ENCODE results near the gene TMEM218. TPM values are rescaled to one million over a fixed set of nuclear protein-coding genes. Genes with fewer than 3 reads are reported as not detected.

Gene TMEM218
- total RNA-seq, 4 donors from 2014 or later = 24.2 to 31.5 (median 26.1) TPM

DNA sequence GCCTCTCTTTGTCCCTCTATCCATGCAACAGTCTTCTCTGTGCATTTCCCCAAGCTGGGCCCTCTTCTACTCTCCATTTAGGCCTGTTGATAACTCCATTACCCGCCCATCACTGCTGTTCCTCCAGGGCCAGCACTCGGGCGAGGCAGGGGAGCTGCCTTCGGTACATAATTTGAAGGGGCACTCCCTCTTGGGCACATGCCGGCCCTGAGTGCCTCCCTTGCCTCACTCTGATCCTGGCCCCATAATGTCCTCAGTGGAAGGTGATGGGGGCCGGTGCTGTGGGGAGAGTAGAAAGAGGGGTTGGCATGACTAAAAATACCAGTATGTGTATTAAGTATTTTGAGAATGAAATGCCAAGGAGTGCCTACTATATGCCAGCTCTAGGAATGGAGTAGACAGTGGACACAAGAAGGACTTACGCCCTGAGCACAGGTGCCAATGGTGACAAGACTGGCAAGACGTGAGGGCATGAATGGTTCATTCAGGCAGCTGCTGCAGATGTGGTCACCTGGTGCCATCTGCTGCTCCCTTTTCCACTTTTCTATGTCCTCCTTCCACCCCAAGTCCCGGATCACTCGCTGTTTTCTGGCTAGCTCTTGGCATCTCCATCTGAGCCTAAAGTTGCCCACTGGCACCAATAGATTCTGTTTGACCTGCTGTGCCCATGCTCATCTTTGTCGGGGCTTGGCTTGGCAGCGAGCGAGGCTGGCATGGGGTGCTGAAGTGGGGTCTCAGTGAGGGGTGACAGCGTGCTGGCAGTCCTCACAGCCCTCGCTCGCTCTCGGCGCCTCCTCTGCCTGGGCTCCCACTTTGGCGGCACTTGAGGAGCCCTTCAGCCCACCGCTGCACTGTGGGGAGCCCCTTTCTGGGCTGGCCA, 22.6 kb downstream of the TMEM218 start:
- no peak for DNase-seq
- Histone ChIP-seq H3K27me3 (no peaks in the 10 kb centered on the region), H3K36me3 (no peaks in the 10 kb centered on the region), H3K4me1 (peaks cover 0 to 7% of the 10 kb centered on the region in 2 donors), H3K9me3 (no peaks in the 10 kb centered on the region), H3K27ac (no peak overlapping the region), H3K4me3 (replicated peaks in 1 of 3) (no peak overlapping the region)
- TF ChIP-seq CTCF (IDR thresholded peaks at IDR 0.05) (no peak), POLR2A (IDR thresholded peaks at IDR 0.05) (no peak)
- 83 to 87% methylated on average over 12 to 20 of the region's 20 CpGs for WGBS, 2 donors
- intact Hi-C loops (cut with DNase I) = no loop called here

DNA sequence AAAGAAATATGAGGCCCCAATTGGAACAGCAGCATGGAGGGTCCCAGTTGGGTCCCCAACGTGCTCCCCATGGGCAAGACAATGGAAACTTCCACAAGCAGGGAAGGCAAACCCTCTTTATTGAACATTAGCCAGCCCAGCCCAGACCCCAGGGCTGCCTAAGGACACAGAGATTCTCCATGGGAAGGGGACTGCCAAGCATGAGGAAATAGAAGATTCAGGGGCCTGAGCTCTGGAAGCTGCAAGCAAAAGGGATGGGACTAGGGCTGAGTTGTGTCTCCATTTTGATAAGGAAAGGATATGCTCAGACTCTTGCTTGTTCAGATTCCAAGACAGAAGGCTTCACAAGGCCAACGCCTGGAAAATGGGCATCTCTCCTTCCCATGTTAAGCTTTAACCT, 23.3 kb downstream of the TMEM218 start:
- Histone ChIP-seq H3K27ac (no peak overlapping the region), H3K27me3 (no peaks in the 10 kb centered on the region), H3K4me3 (replicated peaks in 1 of 3) (no peak overlapping the region), H3K9me3 (no peaks in the 10 kb centered on the region), H3K36me3 (no peaks in the 10 kb centered on the region), H3K4me1 (peaks cover 0 to 7% of the 10 kb centered on the region in 2 donors)
- no peak for TF ChIP-seq POLR2A (IDR thresholded peaks at IDR 0.05)
- no peak for TF ChIP-seq CTCF (IDR thresholded peaks at IDR 0.05)
- intact Hi-C loops (cut with DNase I) = no loop called here
- DNase-seq = no peak
- 83 to 91% methylated on average over 2 of the region's 2 CpGs for WGBS, 2 donors

DNA sequence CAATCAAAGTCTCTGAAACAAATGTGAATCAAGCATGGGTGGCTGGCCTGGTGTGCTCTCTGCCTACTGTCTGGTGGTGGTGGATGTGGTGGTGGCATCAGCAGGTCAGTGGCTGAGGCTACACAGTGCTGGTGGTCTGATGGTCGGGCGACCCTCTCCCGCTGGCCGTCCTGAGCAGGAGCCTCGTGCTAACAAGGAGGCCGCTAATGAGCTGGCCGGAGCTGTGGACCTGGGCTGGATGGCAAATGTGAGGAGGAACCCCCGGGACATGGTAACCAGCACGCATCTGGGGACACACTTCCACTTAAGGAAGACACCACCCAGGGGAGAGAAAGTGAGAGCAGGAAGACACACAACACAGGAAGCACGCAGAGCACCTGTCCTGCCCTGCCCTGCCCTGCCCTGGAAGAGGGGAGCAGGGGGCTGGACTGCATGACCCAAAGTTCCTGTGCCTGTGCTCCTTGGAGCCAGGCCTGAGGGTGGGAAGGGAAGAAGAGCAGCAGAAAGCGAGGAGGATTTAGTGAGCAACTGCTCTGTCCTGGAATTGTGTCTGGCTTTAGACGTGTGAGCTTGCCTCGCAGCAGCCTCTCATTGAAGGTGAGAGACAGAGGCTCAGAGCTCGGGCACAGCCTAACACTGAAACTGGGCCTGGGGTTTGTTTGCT, 24.7 kb downstream of the TMEM218 start:
- H3K27ac ChIP-seq = no peak overlapping the region

DNA sequence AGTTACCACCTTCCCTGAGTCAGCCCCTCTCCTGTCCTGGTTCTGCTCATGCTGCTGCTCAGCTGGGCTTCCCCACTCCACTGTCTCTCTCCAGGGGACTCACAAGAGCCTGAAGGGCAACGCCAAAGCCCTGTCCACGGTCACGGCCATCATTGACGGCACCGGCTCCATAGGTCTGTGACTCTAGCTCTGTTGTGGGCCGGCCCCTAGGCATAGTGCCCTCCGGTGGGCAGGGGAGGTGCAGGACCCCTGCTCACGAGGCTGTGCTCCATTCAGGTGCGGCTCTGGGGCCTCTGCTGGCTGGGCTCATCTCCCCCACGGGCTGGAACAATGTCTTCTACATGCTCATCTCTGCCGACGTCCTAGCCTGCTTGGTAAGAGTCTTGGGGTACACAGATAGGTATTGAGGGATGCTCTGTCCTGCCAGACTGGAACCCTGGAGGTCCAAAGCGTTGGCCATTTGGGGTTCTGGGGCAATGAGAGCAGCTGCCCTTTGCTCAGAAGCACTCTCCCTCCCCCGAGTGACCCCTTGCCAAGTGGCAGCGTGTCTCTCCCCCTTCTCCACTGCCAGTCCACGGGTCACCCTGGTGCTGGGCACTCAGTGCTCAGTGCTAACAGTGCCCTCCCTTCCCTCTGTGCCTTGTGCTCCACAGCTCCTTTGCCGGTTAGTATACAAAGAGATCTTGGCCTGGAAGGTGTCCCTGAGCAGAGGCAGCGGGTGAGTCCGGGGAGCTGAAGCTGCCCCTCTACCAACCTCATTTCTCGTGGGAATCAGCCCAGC, 25.9 kb downstream of the TMEM218 start:
- WGBS, 2 donors = 69 to 71% methylated on average over 16 to 17 of the region's 20 CpGs
- no peak for DNase-seq
- Histone ChIP-seq H3K27ac (no peak overlapping the region), H3K4me3 (replicated peaks in 1 of 3) (no peak overlapping the region), H3K27me3 (no peaks in the 10 kb centered on the region), H3K36me3 (no peaks in the 10 kb centered on the region), H3K4me1 (no peaks in the 10 kb centered on the region), H3K9me3 (no peaks in the 10 kb centered on the region)
- no peak for TF ChIP-seq POLR2A (IDR thresholded peaks at IDR 0.05)
- no peak for TF ChIP-seq CTCF (IDR thresholded peaks at IDR 0.05)
- intact Hi-C loops (cut with DNase I) = no loop called here

More for the DNA sequence above, 24.7 kb downstream of the TMEM218 start:
- intact Hi-C loops (cut with DNase I) = no loop called here
- H3K27me3 ChIP-seq = no peaks in the 10 kb centered on the region
- no peaks in the 10 kb centered on the region for H3K36me3 ChIP-seq
- H3K4me3 ChIP-seq (replicated peaks in 1 of 3) = no peak overlapping the region
- no peaks in the 10 kb centered on the region for H3K9me3 ChIP-seq
- TF ChIP-seq CTCF (IDR thresholded peaks at IDR 0.05) (no peak), POLR2A (IDR thresholded peaks at IDR 0.05) (no peak)
- DNase-seq = no peak
- WGBS, 2 donors = 76 to 79% methylated on average over 8 to 10 of the region's 14 CpGs
- peaks cover 0 to 7% of the 10 kb centered on the region in 2 donors for H3K4me1 ChIP-seq

All from thyroid gland (tissue), 4 donors.